AML-193 (cell line): ENCODE measurements around the gene WNT5B.

Experiments
- DNase-seq, 2 experiments: peaks; one replicate each; lab custom pipeline; 2025; lab: John Stamatoyannopoulos, UW

The WNT5B gene

DNA sequence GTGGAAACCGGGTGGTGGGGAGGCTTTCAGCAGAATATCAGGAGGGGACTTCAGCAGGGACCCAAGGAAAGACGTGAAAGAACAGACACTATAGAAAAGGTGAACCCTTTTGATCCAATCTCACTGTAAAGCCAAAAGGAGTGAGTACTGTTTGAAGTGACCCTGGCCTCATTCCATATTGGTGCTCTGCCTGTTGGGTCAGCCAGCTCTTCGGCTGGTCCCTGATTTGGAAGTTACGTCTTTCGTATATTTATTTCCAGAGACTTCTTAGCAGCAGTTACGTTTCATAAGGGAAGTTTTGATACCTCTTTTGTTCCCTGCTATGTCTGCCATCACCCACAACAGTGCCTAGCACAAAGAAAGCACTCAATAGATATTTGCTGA lies 21.9 kb downstream of the WNT5B start:
- no peak for DNase-seq

DNA sequence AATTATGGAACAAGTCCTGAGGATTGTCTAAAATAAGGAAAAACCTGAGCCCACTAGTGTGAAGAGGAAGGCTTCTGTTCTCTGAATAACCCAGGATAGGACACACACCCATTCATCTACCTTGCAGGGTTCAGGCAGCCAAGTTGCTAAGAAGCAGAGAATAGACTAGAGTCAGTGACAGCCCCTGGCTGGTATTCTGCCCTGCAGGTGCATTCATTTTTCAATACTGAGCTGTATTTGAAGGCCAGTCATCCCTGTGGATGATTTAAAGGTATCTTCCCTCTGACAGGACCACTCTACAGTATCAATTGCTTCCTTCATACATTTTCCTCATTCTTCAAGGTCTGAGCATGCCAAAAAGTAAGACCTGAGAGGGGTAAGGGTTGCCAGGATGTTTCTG lies 22.9 kb downstream of the WNT5B start:
- DNase-seq, result no peak

DNA sequence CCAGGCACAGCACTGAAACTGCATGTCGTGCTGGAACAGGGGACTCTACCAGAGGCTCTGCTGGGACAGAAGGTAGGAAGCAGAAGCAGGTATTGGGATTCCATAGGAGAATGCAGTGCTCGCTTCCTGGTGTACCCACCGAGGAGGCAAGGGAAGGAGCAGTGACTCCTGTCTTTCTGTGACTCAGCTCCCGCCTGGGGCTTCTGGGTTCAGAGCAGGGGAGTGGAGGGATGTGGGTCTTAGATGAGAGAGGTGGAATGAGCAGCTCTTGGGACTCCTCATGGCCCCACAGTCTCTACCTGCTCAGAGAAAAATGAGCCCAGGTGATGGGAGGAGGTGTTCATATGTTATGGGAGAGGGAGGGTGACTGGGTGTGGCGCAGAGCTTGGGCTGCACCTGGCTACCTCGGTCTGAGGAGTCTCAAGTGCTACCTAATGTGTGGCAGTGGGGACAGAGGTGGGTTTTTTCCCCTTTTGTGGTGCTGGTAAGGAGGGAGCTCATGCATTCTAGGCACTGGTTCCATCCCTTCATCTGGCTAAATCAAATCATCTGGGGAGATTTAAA lies 26.3 kb downstream of the WNT5B start:
- no peak for DNase-seq

DNA sequence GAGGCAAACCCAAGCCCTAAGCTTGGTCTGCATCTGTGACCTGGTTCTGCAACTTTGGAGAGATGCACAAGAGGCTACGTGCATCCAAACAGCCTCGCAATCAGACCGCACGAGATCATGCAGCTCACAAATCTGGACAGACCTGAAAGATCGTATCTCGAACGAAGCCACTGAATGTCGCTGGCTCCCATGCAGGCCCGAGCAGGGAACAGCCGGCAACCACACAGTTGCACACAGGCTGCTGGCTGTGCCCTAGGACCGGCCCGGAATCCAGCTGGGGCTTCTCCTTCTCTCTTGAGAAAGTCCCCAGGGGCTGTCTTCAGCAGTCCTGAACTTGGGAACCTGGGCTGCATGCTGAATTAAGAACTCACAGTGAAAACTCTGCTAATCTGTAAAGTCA lies 27.9 kb downstream of the WNT5B start:
- no peak for DNase-seq

DNA sequence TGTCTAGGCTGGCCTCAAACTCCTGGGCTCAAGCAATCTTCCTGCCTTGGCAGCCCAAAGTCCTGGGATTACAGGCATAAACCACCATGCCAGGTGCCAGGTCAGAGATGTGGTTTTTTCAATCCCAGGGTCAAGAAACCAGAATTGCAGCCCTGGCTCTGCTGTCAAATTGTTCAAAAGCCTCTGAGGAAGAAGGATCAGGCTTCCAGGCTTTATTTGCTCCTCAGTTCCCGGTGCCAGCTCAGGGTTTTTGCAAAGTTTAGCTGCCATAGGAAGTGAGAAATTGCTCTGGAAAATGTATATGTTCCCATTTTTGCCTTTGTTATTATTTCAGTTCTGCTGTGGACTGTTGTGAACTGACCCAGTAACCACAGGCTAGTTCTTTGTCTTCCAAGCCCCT lies 28.7 kb downstream of the WNT5B start:
- DNase-seq, result no peak

DNA sequence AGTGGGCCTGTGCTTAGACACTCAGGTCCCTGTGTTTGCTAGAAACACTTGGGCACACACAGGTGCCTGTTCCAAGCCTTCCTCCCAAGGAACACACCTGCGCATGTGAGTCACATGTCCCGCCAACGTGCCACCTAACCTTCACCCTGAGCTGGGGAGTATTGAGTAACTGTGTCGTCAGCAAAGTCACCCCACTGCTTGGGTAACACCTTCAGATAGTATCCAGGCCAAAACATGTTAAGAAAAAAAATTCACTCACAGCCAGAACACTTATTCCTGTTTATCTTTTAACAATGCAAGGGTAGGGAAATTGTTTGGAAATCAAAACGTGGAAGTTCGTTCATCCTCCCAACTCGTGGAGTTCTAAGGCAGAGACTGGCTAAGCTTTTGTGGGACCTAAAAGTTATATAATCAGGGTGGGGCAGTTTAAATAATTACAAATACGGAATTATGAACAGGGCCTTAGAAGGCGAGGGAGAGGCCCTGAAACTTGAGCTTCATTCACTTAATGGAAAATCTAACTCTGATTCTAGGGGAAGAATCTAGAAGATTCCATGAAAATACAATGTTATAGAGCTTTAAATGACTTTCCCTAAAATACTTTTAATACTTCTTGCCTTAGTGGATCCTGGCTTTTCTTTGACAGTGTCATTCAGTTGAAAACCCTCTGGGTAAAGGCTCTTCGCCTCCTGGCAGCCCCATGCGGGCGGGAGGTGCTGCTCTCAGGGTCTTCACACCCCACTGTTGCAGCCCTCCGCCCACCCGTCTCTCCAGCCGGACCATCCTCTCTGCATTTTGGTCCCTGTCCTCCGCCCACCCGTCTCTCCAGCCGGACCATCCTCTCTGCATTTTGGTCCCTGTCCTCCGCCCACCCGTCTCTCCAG lies 31.5 kb downstream of the WNT5B start:
- DNase-seq, result peak; percentile 10 to 43

DNA sequence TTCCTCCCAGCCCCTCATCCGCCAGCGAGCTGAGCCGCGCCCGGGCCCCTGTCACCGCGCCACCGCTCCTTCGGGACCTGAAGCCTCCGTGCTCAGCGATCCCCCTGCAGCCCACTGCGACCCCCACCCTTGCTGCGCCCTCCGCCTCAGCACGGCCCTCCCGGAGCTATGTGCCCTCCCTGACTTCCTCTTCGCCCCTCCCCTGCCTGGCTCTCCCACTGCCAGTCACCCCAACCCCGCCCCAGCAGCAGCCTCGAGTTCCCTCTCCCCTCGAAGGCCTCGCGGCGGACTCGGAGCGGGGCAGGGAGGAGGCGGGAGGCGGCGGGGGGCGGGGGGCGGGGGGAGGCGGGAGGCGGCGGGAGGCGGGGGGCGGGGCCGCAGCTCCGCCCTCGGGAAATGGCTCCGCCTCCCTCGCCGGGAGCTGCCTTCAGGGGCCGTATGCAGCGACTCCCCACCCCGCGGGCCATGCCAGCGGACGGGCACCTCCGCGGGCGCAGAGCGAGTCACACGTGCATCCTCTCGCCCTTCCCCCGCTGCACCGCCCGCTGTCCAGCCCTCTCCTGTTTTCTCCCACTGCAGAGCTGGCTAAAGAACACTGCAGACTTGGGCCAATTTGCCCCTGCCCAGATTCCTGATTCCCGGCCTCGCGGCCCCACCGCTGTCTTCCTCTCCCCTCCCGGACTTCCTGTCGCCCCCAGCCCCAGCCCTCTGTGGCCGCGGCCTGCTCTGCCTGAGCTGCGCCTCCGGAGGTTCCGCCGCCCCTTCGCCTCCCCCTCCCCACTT lies 32.7 kb downstream of the WNT5B start:
- peak; percentile 86 to 87 for DNase-seq

DNA sequence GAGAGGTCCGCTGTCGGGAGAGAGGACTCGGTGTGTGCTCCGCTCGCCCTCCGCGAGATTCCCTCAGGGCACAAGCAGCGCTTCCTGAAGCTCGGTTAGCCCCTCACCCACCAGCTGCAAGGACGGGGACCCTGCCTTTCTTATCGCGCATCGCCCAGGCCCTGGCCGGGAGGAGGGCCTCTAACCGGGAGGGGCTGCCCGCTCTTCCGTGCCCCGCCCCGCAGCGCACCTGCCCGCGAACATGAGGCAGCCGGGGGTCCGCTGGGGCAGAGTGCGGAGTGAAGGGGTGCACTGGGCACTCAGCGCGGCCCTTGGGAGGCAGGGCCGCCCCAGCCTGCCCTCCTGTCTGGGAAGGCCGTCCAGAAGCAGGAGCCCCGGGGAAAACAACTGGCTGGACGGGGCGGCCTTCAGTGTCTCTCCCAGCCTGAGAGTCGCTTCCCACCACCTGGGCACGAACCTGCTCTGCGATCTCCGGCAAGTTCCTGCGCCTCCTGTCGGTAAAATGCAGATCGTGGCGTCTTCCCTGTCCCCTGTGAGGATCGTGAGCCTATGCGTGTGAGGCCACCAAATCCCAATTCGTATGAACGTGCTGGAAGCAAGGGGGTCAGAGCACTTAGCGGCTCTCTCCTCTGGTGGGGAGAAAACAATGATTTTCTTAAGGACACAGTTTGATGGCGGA lies 33.9 kb downstream of the WNT5B start:
- DNase-seq, result peak; percentile 35 to 47

DNA sequence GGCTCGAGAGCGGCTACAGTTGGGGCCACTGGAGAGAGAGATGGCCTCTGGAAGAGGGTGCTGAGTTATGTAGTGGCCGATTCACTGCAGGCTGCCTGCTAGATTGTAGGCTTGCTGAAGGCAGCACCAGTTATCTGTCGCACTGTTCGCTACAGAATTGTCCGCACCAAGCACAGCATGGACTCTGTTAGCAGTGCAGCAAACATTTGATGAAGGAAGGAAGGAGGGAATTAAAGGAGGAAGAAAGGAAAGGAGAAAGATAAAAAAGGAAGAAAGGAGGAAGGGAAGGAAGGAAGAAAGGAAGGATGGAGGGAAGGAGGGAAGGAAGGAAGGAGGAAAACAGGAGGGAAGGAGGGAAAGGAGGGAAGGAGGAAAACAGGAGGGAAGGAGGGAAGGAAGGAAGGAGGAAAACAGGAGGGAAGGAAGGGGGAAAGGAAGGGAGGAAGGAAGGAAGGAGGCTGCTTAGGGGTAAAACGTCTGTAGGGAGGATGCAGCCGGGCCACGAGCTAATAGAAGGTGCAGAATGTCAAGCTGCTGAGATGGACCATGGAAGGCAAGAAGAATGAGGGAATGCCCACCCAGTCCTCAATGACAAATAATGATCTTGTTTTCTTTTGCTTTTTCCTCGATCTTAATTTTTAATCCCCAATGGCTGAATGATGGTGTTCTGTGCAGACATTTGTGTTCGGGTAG lies 34.6 kb downstream of the WNT5B start:
- no peak for DNase-seq

DNA sequence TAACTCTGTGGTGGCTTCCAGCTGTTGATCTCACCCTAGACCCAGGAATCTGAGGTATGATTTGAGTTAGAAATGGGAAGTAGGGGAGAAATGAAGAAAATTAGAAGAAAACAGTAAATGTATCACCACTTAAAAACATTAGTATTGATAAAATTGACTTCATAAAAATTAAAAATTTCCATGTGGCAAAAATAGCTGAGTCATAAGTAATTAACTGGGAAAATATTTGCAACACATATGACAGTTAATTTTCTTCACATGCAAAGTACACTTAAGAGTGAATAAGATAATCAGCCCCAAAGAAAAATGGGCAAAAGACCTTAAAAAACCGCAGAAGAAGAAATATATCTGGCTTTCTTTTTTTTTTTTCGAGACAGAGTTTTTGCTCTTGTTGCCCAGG lies 36.3 kb downstream of the WNT5B start:
- no peak for DNase-seq

DNA sequence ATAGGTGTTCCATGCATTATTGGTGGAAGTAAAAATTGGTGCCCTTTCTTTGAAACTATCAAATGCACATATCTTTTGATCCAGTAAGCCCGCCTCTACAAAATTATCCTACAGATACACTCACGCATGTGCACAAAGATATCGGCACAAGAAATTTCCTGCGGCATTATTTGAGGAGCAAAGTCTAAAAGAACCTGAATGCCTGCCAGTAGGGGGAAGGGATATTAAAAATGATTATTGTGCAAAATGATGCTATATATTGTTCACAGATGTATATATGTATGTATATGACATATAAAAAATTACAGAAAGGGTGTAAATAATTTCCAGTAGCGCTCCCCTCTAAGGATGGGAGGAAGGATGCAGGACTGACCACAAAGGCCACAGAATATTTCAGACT lies 37.2 kb downstream of the WNT5B start:
- no peak for DNase-seq

DNA sequence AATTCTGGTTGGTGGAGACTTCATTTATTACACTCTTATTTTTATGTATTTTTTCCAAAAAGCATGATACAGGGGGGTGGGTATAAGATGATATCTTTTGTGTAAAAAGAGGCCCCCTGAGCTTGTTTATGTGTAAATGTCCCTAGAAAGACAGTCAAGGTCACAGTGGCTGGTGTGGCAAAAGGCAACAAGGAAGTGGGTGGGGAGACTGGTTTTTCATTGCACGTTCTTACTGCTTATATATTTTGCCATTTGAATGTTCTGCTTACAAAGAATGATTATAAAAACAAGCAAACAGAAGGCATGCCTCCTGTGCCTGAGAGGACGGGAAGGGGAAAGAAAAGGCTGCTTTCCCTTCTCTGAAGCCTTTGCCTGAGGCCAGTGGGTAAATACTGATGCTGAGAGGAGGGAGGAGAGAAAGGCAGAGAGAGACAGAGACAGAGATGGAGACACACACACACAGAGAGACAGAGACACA lies 37.7 kb downstream of the WNT5B start:
- peak; percentile 31 to 32 for DNase-seq

DNA sequence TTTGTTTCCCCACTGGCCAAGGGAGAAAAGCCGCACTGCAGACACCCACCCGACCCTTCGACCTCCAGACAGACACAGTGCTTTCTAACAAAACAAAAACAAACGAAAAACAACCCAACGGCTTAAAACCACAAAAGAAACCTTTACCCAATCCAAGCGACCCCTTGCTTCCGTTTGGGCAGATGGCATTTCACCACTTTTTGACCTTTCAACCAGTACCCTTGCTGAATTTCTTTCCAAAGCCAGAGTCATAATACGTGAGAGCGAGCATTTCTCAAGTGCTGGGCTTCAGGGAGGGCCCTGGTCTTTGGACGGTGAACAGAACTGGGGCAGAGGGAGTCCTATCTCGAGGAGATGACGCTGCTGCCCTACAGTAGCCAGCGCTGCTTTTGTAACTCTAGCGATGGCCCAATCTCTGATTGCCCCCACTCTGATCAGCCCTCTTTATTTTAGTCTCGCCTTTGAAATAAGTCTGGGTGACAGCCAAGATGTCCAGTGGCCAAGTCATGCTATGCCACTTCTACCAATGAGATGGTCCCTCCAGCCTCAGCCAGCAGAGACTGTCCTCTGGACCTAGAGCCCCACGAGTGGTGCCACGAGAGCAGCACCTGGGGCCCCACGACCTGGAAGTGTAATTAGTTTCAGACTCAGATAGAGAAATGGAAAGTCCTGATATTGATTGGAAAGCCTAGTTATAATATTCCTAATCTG lies 40.0 kb downstream of the WNT5B start:
- DNase-seq, result peak; percentile 83 to 85

DNA sequence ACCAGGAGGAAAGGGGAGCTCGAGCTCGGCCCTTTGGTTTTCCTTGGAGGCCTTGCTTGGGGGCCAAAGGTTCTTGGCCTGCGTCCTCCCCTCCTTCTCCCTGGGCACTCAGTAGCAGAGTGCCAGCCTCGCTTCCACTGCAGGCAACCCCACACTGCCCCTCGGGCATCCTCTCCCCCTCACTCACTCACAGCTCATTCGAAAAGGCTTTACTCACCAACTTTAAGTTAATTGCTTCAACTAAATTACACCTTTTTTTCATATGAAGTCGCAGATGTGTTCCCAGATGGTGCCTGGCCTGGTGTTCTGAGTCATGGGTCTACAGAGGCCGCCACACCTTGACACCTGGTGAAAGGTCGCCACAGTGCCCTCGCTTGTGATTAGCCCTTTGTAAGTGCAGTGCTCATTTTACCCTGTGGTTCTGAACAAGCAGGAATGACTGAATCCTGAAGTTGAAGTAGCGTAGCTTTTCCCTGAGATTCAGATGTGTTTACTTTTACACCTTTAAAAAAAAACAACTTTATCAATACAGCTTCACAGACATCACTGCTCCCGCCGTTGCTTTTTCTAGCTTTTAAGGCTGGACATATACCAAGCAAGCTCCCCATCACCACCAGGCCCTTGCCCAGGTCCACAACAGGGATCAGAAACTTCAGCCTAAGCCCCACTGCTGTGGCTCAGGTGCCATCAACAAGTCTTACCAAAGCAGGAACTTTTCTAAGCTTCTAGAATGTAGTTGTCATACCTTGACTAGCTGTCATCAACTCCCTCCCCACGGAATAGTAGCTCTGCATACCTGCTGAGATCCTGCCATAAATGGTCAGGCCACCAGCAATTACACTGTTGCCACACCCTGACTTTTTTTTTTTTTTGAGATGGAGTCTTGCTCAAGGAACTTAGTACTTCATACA lies 41.6 kb downstream of the WNT5B start:
- no peak for DNase-seq

DNA sequence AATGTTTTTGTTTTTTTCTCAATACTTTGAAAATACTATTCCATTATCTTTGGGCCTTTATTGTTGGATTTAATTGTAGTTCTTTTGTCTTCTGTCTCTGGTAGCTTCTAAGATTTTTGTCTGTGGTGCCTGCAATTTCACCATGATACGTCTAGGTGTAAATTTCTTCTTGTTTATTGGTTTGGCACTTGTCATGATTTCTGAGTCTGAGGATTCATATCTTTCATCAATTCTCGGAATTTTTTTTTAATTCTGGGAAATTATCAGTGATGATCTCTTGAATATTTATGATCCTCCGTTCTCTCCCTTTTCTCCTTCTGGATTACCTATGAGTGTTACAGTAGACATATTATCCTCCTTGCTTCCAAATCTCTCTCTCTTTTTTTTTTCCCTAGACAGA lies 47.0 kb downstream of the WNT5B start:
- no peak for DNase-seq

DNA sequence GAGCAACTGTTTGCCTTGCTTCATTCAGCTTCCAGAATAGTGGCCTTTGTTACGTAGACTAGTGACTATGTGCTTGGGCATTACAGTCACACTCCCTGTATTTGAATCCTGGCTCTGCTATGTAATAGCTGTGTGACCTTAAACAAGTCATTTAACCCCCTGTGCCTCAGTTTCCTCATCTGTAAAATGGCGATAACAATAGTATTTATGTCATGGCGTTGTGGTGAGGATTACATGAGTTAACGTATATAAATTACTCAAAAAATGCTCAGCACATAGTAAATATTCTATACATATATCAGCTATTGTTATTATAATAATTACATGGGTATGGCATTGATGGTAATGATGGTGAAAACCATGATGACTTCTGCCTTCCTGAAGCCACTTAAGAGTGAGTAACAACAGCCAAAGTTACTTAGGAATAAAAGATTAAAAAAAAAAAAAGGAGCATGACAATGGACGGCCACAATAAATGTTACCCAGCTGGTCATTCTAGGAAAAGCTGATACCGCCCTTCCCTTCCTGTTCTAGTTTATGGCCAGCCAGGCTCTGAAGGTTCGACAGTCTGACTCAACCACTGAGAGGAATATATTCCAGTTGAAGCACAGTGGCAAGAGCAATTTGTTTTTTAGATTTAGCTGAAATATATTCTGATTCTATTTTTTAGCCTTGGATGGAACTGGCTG lies 51.9 kb downstream of the WNT5B start:
- no peak for DNase-seq

DNA sequence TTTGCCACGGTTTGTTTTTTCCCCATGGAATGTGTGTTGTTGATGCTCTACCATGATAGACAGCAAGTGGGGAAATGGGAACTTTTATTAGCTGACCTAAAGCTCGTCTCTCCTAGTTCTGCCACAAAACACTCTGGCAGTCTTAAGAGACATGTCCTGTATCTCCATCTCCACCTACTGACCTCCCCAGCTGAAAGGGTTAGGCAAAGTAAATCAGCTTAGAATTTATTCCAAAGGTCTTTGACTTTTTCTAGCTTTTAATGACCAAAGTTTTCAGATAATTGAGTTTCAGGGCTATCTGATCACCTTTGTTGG lies 52.4 kb downstream of the WNT5B start:
- no peak for DNase-seq

DNA sequence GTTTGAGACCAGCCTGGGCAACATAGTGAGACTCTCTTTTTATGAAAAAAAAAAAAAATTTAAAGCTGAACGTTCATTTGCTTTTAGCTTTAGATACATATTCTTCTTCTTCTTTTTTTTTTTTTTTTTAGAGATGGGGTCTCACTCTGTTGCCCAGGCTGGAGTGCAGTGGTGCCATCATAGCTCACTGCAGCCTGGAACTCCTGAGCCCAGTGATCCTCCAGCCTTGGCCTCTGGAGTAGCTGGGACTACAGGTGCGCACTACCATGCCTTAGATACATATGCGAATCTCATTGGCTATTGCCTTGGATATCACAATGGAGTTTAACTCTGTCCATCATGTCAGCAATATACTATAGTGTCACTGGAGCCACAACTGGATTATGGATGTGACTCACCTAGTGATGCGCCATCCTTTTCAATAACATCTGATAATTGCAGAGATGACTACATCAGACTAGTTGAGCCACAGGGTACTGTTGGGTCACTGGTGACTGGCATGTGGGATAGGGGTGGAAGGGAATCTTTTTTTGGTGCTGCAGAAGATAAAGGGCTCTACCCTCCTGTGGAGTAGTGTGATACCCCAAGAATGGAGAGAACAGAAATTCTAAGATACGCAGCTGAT lies 59.2 kb downstream of the WNT5B start:
- no peak for DNase-seq

DNA sequence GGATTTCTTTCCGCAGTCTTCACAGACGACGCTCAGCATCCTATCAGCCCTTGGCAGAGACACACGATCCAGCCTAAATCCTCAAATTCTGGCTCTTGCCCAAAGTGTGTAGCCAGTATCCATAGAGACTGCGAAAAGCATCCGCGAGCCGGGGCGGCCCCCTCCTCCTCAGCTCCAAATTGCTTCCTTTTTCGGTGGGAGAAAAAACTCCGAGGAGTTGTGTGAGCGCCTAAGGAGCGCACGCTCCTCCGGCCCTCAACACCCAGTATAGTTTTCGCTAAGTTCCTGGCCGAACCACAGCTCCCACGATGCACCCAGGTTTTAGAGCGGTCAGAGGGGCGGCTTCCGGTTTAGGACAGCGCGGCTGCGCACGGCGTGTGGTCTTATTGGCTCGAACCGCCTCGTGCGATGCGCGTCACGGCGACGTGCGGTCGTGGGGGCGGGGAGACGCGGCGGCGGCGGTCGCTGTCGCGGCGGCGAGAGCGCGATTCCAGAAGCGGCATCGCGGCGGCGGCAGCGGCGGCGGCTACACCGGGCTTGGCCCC lies 61.6 kb downstream of the WNT5B start, which contains the start of gene ADIPOR2:
Gene ADIPOR2 (plus strand): TSS at position 493 of the 545 bp plus-strand sequence. CDS start 63,274 bp downstream, outside the sequence.
- peak; percentile 94 to 95 for DNase-seq
